GM19324 (cell line): ENCODE measurements around the gene SLC8A1.

Experiments used
- ATAC-seq: cut with Tn5 transposase; IDR thresholded peaks from one replicate; pipeline ENCODE4 v1.9.1; 2021; ENCODE audit warnings: mild to moderate bottlenecking, moderate library complexity; ENCODE audit not compliant: unreplicated experiment, low FRiP score

SLC8A1 gene

GRCh38 chr2:40255103-40255502 is 196.8 kb downstream of the SLC8A1 start:
- no peak for ATAC-seq

GRCh38 chr2:40254611-40255010 is 197.3 kb downstream of the SLC8A1 start:
- ATAC-seq: no peak

- ATAC-seq: no peak
Measured at GRCh38 chr2:40251137-40251536, 200.8 kb downstream of the SLC8A1 start.

- no peak for ATAC-seq
Measured at GRCh38 chr2:40249577-40249976, 202.3 kb downstream of the SLC8A1 start.

GRCh38 chr2:40248294-40248693 is 203.6 kb downstream of the SLC8A1 start:
- ATAC-seq: no peak

- ATAC-seq: peak; percentile 85
Measured at GRCh38 chr2:40244675-40245074, 207.2 kb downstream of the SLC8A1 start.

GRCh38 chr2:40244251-40244650 is 207.6 kb downstream of the SLC8A1 start:
- ATAC-seq: no peak

- no peak for ATAC-seq
Measured at GRCh38 chr2:40243581-40244187, 208.2 kb downstream of the SLC8A1 start.

GRCh38 chr2:40242315-40242714 is 209.6 kb downstream of the SLC8A1 start:
- no peak for ATAC-seq

- no peak for ATAC-seq
Measured at GRCh38 chr2:40240070-40240469, 211.8 kb downstream of the SLC8A1 start.

- ATAC-seq: no peak
Measured at GRCh38 chr2:40230707-40231432, 221.0 kb downstream of the SLC8A1 start.

GRCh38 chr2:40230186-40230585 is 221.7 kb downstream of the SLC8A1 start:
- ATAC-seq: no peak

GRCh38 chr2:40228310-40228709 is 223.6 kb downstream of the SLC8A1 start:
- ATAC-seq: no peak

GRCh38 chr2:40227210-40227609 is 224.7 kb downstream of the SLC8A1 start:
- no peak for ATAC-seq

- ATAC-seq: no peak
Measured at GRCh38 chr2:40226637-40227036, 225.3 kb downstream of the SLC8A1 start.

GRCh38 chr2:40225670-40226210 is 226.2 kb downstream of the SLC8A1 start:
- no peak for ATAC-seq

- ATAC-seq: no peak
Measured at GRCh38 chr2:40224318-40224717, 227.6 kb downstream of the SLC8A1 start.

GRCh38 chr2:40220177-40220925 is 231.5 kb downstream of the SLC8A1 start:
- no peak for ATAC-seq

GRCh38 chr2:40219141-40219540 is 232.7 kb downstream of the SLC8A1 start:
- ATAC-seq: no peak

GRCh38 chr2:40218679-40219078 is 233.2 kb downstream of the SLC8A1 start:
- no peak for ATAC-seq

- ATAC-seq: no peak
Measured at GRCh38 chr2:40213619-40214018, 238.3 kb downstream of the SLC8A1 start.
